HEK293 (cell line): ENCODE measurements around the gene NINJ2.
A peak's percentile ranks its signal among the peaks of the same experiment; 100 is the strongest.

ENCODE experiments used
- CTCF ChIA-PET: fragments of 350-600 bp; formaldehyde crosslinking; extraction: SDS; loops from one replicate; lab custom pipeline; 2021; ENCODE audit warnings: antibody characterized with exemption; lab: Yijun Ruan, JAX
- POLR2A ChIA-PET: fragments of 300-600 bp; formaldehyde crosslinking; extraction: SDS; loops from one replicate; lab custom pipeline; 2020; ENCODE audit warnings: antibody characterized with exemption, inconsistent platforms; lab: Yijun Ruan, JAX
- H3K27ac ChIP-seq: fragments of 200-500 bp; sonication (Bioruptor generic); 2 replicates; pipeline ENCODE4 v1.5.1; 2014; ENCODE audit warnings: low read depth, low read length, control low read depth, inconsistent platforms; ENCODE audit errors: extremely low read depth
- H3K36me3 ChIP-seq, 2 experiments: fragments of 200-500 bp in 1 of 2; sonication (Bioruptor generic) in 1 of 2; 1 replicate in 1 of 2; 2 replicates in 1 of 2; pipeline ENCODE4 v1.5.1; 2014 to 2017; ENCODE audit warnings: inconsistent platforms in 2 of 2, low read length in 2 of 2; ENCODE audit not compliant: control insufficient read depth in 2 of 2, insufficient read depth in 1 of 2
- H3K4me1 ChIP-seq: fragments of 200-500 bp; sonication (Bioruptor generic); 2 replicates; pipeline ENCODE4 v1.5.1; 2014; ENCODE audit warnings: mild to moderate bottlenecking, low read length, inconsistent platforms; ENCODE audit not compliant: control insufficient read depth, insufficient read depth
- H3K4me3 ChIP-seq: 2 replicates; pipeline ENCODE4 v1.5.1; 2011; ENCODE audit warnings: low read depth, mild to moderate bottlenecking, control low read depth, low read length, moderate library complexity
- H3K9me3 ChIP-seq: fragments of 200-500 bp; sonication (Bioruptor generic); 2 replicates; pipeline ENCODE4 v1.5.1; 2014; ENCODE audit warnings: low read depth, low read length, inconsistent platforms; ENCODE audit not compliant: control insufficient read depth, insufficient read depth
- HIC1 ChIP-seq: fragments of 450-650 bp; formaldehyde crosslinking; IDR thresholded peaks from 2 replicates; pipeline ENCODE4 v1.5.1; 2016; ENCODE audit warnings: missing biosample characterization, missing genetic modification characterization
- KLF8 ChIP-seq: fragments of 450-650 bp; formaldehyde crosslinking; IDR thresholded peaks from 2 replicates; pipeline ENCODE4 v1.5.1; 2016; ENCODE audit warnings: missing biosample characterization, missing genetic modification characterization
- ZBTB20 ChIP-seq: fragments of 450-650 bp; formaldehyde crosslinking; IDR thresholded peaks from 2 replicates; pipeline ENCODE4 v1.5.1; 2016; ENCODE audit warnings: missing biosample characterization, missing genetic modification characterization
- ZFHX2 ChIP-seq: fragments of 450-650 bp; formaldehyde crosslinking; conservative IDR thresholded peaks from 2 replicates; pipeline ENCODE4 v1.5.1; 2016; ENCODE audit warnings: missing biosample characterization, missing genetic modification characterization
- ZNF155 ChIP-seq: fragments of 450-650 bp; formaldehyde crosslinking; IDR thresholded peaks from 2 replicates; pipeline ENCODE4 v1.5.1; 2016; ENCODE audit warnings: missing biosample characterization, missing genetic modification characterization
- ZNF24 ChIP-seq: fragments of 450-650 bp; formaldehyde crosslinking; IDR thresholded peaks from 2 replicates; pipeline ENCODE4 v1.5.1; 2016; ENCODE audit warnings: missing biosample characterization, missing genetic modification characterization
- ZNF274 ChIP-seq, 2 experiments: fragments of 200-500 bp in 1 of 2; fragments of 450-650 bp in 1 of 2; sonication (Bioruptor generic) in 1 of 2; formaldehyde crosslinking in 1 of 2; IDR thresholded peaks; 2 replicates each; pipeline versions ENCODE4 v1.5.1 to v1.6.1; 2014 to 2016; ENCODE audit warnings: borderline replicate concordance in 1 of 2, inconsistent platforms in 1 of 2, low read length in 1 of 2, missing biosample characterization in 1 of 2, missing genetic modification characterization in 1 of 2
- ZNF398 ChIP-seq: fragments of 450-650 bp; formaldehyde crosslinking; IDR thresholded peaks from 2 replicates; pipeline ENCODE4 v1.5.1; 2017; ENCODE audit warnings: missing biosample characterization, missing genetic modification characterization
- ZNF433 ChIP-seq: fragments of 450-650 bp; formaldehyde crosslinking; IDR thresholded peaks from 2 replicates; pipeline ENCODE4 v1.5.1; 2016; ENCODE audit warnings: missing biosample characterization, missing genetic modification characterization, low read depth
- ZNF501 ChIP-seq: fragments of 450-650 bp; formaldehyde crosslinking; IDR thresholded peaks from 2 replicates; pipeline ENCODE4 v1.5.1; 2016; ENCODE audit warnings: missing biosample characterization, missing genetic modification characterization
- ZNF529 ChIP-seq: fragments of 450-650 bp; formaldehyde crosslinking; IDR thresholded peaks from 2 replicates; pipeline ENCODE4 v1.5.1; 2017; ENCODE audit warnings: missing genetic modification characterization, missing biosample characterization; ENCODE audit not compliant: insufficient replicate concordance
- ZNF560 ChIP-seq: fragments of 450-650 bp; formaldehyde crosslinking; IDR thresholded peaks from 2 replicates; pipeline ENCODE4 v1.5.1; 2017; ENCODE audit warnings: missing biosample characterization, missing genetic modification characterization, borderline replicate concordance
- ZNF621 ChIP-seq: fragments of 450-650 bp; formaldehyde crosslinking; IDR thresholded peaks from 2 replicates; pipeline ENCODE4 v1.5.1; 2017; ENCODE audit warnings: missing biosample characterization, missing genetic modification characterization
- ZNF791 ChIP-seq: fragments of 450-650 bp; formaldehyde crosslinking; IDR thresholded peaks from 2 replicates; pipeline ENCODE4 v1.5.1; 2016; ENCODE audit warnings: missing biosample characterization, missing genetic modification characterization
- TF ChIP-seq, protein P1 (sequence below): fragments of 450-650 bp; formaldehyde crosslinking; IDR thresholded peaks from 2 replicates; pipeline ENCODE4 v1.5.1; 2016; ENCODE audit warnings: missing biosample characterization, missing genetic modification characterization

NINJ2 gene

DNA sequence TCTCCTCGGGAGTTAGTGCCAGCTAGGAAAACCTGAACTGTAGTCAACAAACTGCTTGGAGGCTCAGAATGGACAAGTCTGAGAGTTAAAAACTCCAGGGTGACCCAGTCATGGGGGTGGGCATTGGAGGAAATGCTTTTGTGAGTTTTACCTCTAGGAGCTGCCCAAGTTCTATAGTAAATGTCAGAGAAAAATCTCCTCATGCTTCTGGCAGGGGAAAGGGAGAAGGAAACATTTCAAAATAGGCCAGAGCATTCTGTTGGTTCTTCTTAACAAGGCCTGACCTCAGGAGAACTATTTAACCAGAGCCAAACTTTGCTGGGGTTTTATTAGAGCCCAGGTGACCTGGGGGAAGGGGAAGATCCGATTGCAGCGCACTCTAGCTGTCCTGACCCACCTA lies 12.3 kb downstream of the NINJ2 start (continued):
- TF ChIP-seq ZNF791 (tag by site-specific recombination), result no peak
- no peak for TF ChIP-seq ZNF560 (tag by site-specific recombination)
- TF ChIP-seq ZNF155 (tag by site-specific recombination), result no peak
- TF ChIP-seq ZNF433 (tag by site-specific recombination), result no peak
- no peak for TF ChIP-seq ZNF24 (tag by site-specific recombination)
- TF ChIP-seq ZFHX2 (tag by site-specific recombination), result no peak
- TF ChIP-seq ZNF398 (tag by site-specific recombination), result no peak

GRCh38 chr12:647385-648085 lies 15.7 kb downstream of the NINJ2 start:
- Histone ChIP-seq H3K27ac (no peak overlapping the region), H3K36me3 (no peaks in the 10 kb centered on the region), H3K9me3 (no peaks in the 10 kb centered on the region), H3K4me1 (peaks cover 3% of the 10 kb centered on the region; the same call in 1 of the 2 replicates), H3K4me3 (no peak overlapping the region)
- TF ChIP-seq ZNF529 (tag by site-specific recombination) (no peak), ZNF274 (IDR thresholded peaks at IDR 0.05; ENCODE audit: low read length) (no peak), ZNF274 (tag by site-specific recombination; IDR thresholded peaks at IDR 0.05; ENCODE audit: borderline replicate concordance) (no peak), KLF8 (tag by site-specific recombination) (no peak), ZBTB20 (peak; percentile 24; the same call in 1 of the 2 replicates), ZNF501 (tag by site-specific recombination) (no peak), ZNF621 (tag by site-specific recombination) (no peak), HIC1 (tag by site-specific recombination) (no peak)
- TF ChIP-seq, protein P1, sequence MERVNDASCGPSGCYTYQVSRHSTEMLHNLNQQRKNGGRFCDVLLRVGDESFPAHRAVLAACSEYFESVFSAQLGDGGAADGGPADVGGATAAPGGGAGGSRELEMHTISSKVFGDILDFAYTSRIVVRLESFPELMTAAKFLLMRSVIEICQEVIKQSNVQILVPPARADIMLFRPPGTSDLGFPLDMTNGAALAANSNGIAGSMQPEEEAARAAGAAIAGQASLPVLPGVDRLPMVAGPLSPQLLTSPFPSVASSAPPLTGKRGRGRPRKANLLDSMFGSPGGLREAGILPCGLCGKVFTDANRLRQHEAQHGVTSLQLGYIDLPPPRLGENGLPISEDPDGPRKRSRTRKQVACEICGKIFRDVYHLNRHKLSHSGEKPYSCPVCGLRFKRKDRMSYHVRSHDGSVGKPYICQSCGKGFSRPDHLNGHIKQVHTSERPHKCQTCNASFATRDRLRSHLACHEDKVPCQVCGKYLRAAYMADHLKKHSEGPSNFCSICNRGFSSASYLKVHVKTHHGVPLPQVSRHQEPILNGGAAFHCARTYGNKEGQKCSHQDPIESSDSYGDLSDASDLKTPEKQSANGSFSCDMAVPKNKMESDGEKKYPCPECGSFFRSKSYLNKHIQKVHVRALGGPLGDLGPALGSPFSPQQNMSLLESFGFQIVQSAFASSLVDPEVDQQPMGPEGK (tag by site-specific recombination), result no peak
- ChIA-PET CTCF (interaction anchor here (1.4 kb wide), 1 partner anchor 15 kb away, joined by 3 read pairs; no protein-coding TSS in a partner anchor), POLR2A (no interaction called here)
